HG02642 (cell line): ENCODE results near the gene PLA2G2A.

Experiments
- ATAC-seq: cut with Tn5 transposase; IDR thresholded peaks from one replicate; pipeline ENCODE4 v1.9.1; 2021; ENCODE audit warnings: mild to moderate bottlenecking; ENCODE audit not compliant: unreplicated experiment, poor library complexity

PLA2G2A gene

GRCh38 chr1:19974822-19975416, 4.5 kb downstream of the PLA2G2A start:
- ATAC-seq = no peak

GRCh38 chr1:19973616-19974015, 5.8 kb downstream of the PLA2G2A start:
- no peak for ATAC-seq

GRCh38 chr1:19971664-19972063, 7.8 kb downstream of the PLA2G2A start:
- ATAC-seq = no peak

- no peak for ATAC-seq
Observed at GRCh38 chr1:19969898-19970660, 9.3 kb downstream of the PLA2G2A start.

GRCh38 chr1:19967808-19968207, 11.6 kb downstream of the PLA2G2A start:
- ATAC-seq = no peak

GRCh38 chr1:19964542-19964941, 14.9 kb downstream of the PLA2G2A start:
- ATAC-seq = no peak

GRCh38 chr1:19963636-19964035, 15.8 kb downstream of the PLA2G2A start:
- no peak for ATAC-seq

- no peak for ATAC-seq
Observed at GRCh38 chr1:19960591-19960990, 18.8 kb downstream of the PLA2G2A start.

GRCh38 chr1:19957779-19958178, 21.6 kb downstream of the PLA2G2A start:
- no peak for ATAC-seq

- ATAC-seq = no peak
Observed at GRCh38 chr1:19955534-19956170, 23.8 kb downstream of the PLA2G2A start.

GRCh38 chr1:19954059-19954458, 25.4 kb downstream of the PLA2G2A start:
- ATAC-seq = no peak

- ATAC-seq = no peak
Observed at GRCh38 chr1:19949016-19949415, 30.4 kb downstream of the PLA2G2A start.

- ATAC-seq = no peak
Observed at GRCh38 chr1:19946971-19947370, 32.4 kb downstream of the PLA2G2A start.

GRCh38 chr1:19946331-19946751, 33.1 kb downstream of the PLA2G2A start:
- ATAC-seq = no peak

GRCh38 chr1:19945914-19946313, 33.5 kb downstream of the PLA2G2A start:
- no peak for ATAC-seq

- ATAC-seq = no peak
Observed at GRCh38 chr1:19942657-19943056, 36.8 kb downstream of the PLA2G2A start.

- no peak for ATAC-seq
Observed at GRCh38 chr1:19942088-19942487, 37.3 kb downstream of the PLA2G2A start.

- ATAC-seq = no peak
Observed at GRCh38 chr1:19941206-19941568, 38.2 kb downstream of the PLA2G2A start.

- ATAC-seq = no peak
Observed at GRCh38 chr1:19940486-19941205, 38.8 kb downstream of the PLA2G2A start.

GRCh38 chr1:19938472-19938871, 40.9 kb downstream of the PLA2G2A start:
- no peak for ATAC-seq
